NCI-H146 (cell line): ENCODE data around the gene TM9SF2.
"Not testable (repeated sequence)": the region's sequence is repeated elsewhere in the genome, so short reads cannot be mapped to it uniquely, and the experiment has no call there.

Experiments used
- DNase-seq: peaks from one replicate; lab custom pipeline; 2025; lab: John Stamatoyannopoulos, UW

The TM9SF2 gene, protein sequence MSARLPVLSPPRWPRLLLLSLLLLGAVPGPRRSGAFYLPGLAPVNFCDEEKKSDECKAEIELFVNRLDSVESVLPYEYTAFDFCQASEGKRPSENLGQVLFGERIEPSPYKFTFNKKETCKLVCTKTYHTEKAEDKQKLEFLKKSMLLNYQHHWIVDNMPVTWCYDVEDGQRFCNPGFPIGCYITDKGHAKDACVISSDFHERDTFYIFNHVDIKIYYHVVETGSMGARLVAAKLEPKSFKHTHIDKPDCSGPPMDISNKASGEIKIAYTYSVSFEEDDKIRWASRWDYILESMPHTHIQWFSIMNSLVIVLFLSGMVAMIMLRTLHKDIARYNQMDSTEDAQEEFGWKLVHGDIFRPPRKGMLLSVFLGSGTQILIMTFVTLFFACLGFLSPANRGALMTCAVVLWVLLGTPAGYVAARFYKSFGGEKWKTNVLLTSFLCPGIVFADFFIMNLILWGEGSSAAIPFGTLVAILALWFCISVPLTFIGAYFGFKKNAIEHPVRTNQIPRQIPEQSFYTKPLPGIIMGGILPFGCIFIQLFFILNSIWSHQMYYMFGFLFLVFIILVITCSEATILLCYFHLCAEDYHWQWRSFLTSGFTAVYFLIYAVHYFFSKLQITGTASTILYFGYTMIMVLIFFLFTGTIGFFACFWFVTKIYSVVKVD

DNA sequence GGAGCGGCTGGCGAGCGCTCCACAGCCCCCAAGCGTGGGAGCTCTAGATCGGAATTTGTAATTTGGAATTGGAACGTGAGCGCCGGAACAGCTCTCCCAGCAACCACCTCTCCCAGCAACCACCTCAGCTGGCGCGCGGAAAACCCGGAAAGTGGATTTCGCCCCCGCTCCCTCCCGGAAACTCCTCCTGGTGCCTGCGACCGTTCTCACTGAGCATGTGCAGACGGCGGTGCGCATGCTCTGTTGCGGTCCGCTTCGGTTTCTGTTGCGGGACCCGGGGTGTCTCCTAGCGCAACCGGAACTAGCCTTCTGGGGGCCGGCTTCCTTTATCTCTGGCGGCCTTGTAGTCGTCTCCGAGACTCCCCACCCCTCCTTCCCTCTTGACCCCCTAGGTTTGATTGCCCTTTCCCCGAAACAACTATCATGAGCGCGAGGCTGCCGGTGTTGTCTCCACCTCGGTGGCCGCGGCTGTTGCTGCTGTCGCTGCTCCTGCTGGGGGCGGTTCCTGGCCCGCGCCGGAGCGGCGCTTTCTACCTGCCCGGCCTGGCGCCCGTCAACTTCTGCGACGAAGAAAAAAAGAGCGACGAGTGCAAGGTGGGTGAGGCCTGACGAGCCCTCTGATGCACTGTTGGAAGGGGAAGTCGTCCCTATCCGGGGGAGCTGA, at the start of gene TM9SF2:
TSS of gene TM9SF2 (plus strand) at position 289 of the 664 bp plus-strand sequence. CDS start at position 424, 135 bp downstream.
- DNase-seq = peak; percentile 98

DNA sequence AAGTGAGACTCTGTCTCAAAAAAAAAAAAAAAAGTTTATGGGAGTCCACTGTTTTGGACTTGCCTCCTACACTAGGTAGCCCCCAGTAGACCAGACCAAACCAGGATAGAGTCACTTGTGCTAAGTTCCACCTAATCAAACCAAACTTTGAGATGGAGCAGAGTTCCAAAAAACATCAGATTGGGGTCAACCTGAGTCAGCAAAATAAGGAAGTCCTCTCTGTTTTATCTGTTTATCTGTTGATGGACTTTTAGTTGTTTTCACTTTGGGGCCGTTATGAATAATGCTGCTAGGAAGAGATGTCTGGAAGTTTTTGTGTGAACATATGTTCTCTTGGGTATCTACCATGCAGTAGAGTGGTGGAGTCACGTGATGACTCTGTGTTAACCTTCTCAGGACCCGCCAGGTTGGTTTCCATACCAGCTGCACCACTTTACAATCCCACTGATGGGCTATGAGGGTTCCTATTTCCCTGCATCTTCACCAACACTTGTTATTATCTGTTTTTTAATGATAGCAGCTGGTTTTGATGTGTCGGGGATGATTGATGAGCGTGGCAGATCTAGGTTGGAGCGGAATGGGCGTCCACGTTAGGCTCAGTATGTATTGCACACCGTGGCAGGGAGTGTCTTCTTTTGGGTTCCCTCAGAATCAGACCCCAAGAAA, 46.6 kb upstream of the TM9SF2 start:
- no peak for DNase-seq

DNA sequence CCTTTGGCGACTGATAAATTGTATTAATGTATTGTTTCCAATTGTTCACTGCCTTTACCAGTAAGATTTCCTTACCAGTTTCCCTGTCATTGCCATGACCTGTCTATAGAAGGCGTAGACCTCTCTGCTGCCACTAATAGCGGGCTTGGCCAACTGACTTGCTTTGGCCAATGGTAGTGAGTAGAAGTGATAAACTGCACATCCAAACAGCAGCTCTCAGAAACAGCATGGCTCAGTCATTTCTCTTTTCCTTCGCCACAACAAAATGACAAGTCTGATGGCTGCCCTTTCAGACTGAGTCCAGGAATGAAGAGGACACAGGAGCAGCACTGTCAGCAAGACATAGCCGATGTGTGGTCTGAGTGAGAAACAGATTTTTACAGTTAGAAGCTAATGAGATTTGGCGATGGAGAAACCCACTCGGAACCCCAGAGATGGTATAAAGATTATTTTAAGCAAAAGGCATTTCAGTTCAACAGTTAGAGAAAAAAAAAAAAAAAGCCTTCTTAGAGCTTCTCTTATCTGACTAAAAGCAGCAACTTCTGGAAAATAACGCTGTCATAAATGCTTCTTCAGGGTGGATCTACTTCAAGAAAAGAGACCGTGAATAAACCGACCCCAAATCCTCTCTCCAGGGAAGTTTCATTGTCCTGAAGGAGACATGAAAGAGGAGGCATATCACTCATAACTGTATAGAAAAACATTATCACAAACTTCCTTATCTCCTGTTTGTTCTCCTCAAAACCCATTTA, 42.0 kb upstream of the TM9SF2 start:
- no peak for DNase-seq

DNA sequence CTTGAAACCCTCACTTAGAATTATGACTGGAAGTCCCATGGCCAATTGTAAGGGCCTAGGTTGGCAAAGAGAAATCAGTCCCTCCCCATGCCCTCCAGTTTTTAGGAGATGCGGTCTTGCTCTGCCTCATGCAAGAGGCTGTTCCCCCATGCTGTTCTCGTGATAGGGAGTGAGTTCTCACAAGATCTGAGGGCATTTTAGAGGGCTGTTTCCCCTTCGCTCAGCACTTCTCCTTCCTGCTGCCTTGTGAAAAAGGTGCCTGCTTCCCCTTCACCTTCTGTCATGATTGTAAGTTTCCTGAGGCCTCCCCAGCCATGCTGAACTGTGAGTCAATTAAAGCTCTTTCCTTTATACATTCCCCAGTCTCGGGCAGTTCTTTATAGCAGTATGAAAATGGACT, 40.5 kb upstream of the TM9SF2 start:
- not testable (repeated sequence) for DNase-seq

DNA sequence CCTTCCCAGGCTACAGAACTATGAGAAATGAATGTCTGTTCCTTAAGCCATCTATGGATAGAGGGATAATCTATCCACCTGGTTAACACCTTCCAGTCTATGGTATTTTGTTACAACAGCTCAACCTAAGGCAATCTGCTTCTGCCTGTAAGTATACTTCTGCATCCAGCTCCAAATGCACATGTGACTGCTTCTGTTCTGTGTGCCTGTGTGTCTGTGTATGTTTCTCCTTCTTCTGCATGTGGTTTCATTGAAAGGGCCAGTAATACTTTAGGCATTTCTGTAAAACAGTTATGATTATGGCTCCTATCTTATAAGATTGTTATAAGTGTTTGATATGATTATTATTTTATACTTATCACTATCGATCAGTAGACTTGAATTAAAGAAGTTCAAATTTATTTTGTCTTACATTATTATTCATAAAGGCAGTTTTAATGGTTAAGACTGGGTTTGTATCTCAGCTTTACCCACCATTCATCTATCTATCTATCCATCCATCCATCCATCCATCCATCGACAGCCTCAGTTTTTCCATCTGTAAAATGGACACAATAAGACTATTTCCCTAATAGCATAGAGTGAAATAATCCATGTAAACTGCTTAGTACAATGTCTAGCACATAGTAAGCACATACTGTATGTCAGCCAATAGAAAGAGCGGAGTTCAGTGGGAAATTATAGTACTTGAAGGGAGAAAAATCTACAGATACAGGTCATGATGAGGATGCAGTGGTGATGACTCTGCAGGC, 37.5 kb upstream of the TM9SF2 start:
- DNase-seq = no peak

DNA sequence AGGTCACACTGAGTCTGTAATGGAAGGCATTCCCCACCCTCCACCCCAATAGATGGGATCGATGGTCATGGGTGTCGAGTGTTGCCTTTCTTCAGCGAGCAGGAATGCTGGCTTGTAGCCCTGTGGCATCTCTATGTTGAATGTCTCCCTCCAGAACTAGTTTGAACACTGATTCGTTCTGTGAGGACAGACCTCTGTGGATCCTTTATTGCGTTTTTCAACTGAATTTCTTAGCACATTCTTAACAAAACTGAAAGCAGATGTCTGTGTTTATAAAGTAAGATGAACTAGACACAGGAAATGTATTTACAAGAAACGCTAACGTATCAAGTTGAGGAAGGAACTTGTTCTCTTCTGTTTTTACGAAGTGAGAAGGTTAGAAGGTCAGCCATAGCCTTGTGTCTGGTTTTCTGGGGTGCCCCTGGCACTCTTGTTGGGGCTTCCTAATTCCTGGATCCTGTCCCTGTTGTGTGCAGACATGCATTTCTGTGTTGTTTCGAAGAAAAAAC, 36.8 kb upstream of the TM9SF2 start:
- DNase-seq = no peak

DNA sequence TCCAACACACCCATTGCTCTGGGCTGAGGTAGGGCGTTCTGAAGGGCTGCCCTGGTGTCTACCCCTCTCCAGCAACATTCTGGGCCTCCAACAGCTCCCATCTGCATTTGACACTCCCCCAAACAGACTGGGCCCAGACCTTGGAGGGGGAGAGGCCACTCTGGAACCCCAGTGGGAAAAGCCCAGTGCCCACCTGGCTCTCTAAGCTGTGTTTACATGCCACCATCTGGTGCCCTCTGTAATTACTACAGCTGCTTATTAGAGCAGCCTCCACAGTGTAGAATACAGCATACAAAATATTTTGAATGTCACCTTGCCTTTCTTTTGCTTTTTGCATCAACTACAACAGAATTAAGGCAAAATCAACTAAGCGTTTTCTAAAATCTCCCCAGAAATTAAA, 35.8 kb upstream of the TM9SF2 start:
- peak; percentile 63 for DNase-seq

DNA sequence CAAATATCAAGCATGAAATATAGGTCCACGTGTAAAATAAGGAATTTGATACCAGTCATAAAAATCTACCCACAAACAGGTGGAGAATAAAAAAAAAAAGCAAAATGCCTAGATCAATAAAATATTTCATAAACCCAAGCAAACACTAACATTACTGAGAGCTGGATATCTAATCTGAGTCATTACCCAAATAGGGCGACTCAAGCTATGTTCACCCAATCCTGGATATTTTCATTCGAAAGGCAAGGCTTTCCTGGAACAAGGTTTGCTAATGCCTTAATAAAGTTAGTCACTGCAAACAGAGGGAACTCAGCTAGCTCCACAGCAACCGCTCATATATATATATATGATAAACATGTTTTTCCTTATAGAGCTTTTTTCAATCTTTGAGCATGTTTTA, 33.5 kb upstream of the TM9SF2 start:
- no peak for DNase-seq

DNA sequence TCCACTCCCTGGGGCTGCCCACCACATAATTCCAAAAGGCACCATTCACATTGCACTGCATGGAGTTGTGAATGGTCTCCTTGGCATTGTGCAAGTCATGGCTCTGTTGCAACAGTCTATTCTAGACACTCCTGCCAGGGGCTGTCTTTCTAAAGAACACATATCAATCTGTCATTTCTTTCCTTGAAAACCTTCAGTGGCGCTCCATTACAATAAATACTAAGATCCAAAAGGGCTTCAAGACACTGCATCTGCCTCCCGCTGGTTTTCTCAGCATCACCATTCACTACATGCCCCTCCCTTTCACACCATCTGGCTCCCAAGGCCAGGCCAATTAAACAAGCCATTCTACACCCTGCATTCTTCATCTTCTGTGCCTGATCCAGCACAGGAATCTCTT, 32.2 kb upstream of the TM9SF2 start:
- DNase-seq = peak; percentile 27

DNA sequence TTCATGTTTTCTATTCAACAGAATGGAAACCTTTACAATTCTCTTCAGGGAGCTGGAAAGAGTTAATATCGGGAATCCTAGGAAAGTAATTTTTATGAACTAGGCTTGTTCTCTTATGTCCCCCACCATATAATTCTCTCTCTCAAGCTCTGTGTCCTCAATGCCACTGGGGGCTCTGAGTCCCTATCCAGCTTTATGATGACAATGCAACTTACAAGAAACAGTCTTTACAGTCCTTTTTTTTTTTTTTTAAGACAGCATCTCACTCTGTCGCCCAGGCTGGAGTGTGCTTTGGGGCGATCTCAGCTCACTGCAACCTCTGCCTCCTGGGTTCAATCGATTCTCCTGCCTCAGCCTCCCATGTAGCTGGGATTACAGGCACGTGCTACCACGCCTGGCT, 31.2 kb upstream of the TM9SF2 start:
- DNase-seq = no peak

DNA sequence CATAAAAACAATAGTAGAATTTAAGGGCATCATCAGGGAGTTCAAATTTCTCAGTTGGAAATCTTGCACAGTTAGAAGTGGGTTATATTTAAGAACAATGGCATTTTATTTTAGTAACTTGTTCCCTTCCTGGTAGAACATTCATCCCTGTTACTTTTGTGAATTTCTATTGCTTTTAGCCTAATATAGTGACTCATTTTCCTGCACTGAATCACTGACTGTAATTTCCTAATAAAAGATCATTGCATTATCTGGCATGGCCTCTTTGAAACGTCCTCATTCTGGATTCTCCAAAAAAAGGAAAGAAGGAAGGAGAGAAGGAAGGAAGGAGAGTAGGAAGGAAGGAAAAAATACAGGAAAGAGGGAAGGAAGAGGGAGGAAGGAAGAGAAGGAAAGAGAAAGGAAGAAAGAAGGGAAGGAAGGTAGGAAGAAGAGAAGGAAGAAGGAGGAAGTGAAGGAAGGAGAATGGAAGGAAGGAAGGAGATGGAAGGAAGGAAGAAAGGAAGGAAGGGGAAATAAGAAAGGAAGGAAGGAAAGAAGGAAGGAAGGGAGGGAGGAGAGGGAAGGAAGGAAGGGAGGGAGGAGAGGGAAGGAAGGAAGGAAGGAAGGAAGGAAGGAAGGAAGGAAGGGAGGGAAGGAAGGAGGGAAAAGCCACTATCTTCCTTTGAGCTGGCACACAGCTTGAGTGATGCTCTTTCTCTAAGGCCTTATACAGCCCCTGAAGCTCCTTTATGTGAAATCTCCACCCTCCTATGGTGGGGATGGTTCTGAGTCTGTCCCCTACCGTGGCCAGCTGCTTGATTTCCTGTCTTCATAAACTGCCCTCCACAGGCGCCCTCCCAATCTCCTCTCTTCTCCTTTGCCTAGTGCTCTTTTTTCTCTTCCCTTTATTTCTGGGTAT, 29.8 kb upstream of the TM9SF2 start:
- DNase-seq = no peak

DNA sequence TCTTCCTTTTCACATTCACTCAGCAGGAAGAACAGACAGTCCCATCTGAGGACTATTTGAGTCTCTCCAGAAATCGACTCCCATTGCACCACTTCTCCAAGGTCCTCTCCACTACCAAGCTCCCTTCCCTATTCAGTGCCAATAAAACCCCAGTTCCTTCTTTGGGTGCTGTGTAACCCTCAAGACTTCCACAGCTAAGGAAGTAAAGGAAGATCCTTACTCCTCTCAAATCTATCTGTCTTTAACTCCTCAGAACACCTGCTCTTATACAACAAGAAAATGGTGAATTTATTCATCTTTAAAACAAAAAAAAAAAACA, 29.2 kb upstream of the TM9SF2 start:
- no peak for DNase-seq

DNA sequence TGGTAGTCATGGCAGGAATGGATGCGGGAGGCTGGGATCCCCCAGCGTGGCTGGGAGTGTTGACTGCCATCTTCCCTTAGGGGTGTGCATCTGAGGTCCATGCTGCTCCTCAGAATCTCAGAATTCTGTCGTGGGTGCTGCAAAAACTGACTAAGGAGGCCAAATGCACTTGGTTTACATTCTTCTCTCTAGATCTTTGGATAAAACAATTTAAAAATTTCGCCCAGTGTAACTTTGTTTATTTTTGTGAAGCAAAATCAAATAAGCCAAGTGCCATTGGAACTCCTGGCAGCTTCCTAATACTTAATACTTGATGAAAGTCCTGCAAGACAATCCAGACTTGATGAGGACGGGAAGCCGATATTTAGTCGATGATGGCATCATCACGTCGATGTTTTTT, 27.8 kb upstream of the TM9SF2 start:
- DNase-seq = no peak

DNA sequence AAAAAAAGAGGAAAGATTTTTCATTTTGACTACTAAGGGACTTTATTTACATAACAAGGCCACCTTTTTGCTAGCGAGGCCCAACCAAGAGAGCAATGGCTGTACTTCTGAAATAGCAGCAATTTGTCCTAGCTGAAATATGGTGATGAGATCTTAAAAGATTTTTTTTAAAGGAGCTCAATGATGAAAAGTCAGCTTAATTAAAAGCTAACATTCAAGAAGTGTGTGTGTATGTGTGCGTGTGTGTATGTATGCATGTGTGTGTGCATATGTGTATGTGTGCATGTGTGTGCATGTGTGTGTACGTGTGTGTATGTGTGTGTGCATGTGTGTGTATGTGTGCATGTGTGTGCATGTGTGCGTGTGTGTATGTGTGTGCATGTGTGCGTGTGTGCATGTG, 24.6 kb upstream of the TM9SF2 start:
- DNase-seq = no peak

DNA sequence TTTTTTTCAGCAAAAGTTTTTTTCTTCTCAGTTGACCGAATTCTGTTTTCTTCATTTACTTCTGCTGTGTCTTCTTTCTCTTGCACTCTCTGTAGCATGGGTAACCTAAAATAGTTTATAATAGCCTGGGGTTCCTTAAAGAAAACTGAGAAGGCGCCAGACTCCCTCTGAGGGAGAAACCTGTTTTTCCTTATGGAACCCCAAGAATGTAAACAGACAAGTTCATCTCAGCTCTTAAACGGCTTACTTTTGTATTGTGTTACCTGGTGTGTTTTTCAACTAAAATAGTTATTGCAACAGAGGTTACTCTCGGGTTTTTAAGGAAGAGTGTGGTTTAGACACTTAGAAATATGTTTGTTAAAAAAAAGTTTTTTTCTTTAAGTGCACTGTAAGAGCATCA, 23.8 kb upstream of the TM9SF2 start:
- no peak for DNase-seq

DNA sequence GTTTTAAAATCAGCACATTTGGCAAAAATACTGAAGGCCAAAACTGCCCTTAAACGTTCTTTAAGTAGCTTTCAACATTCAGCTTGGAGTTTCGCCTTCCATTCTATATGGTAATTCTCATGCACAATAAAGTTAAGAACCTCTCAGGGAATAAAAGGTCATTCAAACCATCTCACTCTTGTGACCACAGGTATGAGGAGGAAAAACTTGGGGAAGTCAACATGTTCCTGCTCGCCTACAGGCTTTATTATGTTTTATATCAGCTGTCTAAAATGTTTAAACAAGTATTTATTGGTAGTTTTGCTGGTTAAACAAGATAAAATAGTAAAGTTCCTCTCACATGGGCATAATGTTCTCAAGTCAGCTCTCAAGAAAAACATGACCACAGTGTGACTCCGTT, 19.9 kb upstream of the TM9SF2 start:
- DNase-seq = no peak

DNA sequence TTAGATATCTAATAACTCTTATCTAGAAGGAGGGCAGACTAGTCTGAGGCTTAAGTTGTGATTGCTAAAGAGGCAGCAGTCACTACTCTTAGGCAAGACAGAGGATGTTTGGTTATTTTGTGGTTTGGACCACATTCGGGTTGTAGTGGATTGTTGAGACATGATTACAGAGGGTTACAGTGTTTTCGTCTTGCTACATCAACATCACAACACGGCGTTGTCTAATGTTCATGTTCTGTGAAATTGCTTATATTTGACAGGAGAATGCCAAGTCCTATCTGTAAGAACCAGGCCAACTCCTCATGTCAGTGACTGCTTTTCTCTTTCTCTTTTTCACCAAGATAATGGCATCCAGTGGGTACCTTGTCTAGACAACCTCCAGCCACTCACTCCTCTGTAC, 16.8 kb upstream of the TM9SF2 start:
- DNase-seq = no peak

DNA sequence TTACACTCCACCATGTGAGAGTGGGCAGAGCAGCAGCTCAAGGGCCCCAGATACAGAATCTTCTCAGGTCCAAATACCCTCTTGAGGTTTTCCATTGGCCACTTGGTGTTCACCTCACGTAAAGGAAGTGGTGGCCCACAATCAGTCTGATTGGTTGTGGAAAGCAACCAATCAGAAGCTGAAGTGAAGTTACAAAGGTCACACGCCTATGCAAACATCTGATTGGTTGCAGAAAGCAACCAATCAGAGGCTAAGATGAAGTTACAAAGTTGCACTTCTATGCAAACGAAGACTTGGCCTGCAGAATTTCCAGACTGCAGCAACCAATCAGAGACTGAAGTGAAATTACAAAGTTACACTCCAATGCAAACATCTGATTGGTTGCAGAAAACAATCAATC, 14.3 kb upstream of the TM9SF2 start:
- DNase-seq = no peak

DNA sequence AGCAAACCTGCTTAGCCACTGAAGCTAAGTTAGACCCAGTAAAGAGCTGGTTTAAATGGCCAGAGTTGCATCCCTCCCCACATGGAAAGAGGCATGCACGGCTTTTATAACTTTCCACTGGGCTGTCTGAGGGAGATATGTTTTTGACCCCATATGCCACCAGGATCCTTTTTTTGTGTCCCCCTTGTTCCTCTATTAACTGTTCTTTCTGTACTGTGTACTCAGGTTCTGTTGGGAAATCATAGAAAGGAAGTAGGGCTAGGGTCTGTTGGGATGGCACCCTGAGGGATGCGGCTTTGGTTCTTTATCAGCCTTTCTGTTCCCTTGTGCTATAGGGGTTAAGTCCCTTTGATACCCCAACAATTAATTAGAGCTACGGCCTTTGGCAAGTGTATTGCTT, 12.2 kb upstream of the TM9SF2 start:
- no peak for DNase-seq

DNA sequence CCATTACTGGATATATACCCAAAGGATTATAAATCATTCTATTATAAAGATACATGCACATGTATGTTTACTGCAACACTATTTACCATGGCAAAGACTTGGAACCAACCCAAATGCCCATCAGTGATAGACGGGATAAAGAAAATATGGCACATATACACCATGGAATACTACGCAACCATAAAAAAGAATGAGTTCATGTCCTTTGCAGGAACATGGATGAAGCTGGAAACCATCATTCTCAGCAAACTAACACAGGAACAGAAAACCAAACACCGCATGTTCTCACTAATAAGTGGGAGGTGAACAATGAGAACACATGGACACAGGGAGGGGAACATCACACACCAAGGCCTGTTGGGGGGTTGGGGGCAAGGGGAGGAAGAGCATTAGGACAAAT, 9.5 kb upstream of the TM9SF2 start:
- DNase-seq = not testable (repeated sequence)
